Ectodermal cell (in vitro differentiated cells): ENCODE results near the gene DMAC1.

Source experiments
- H3K27ac ChIP-seq: 2 replicates; pipeline ENCODE4 v1.7.0; 2013; ENCODE audit warnings: mild to moderate bottlenecking, low read depth, low read length; ENCODE audit not compliant: insufficient read depth, poor library complexity, severe bottlenecking
- H3K27me3 ChIP-seq: 2 replicates; pipeline ENCODE4 v1.7.0; 2013; ENCODE audit warnings: mild to moderate bottlenecking, low read length; ENCODE audit not compliant: insufficient read depth, control insufficient read depth, poor library complexity, severe bottlenecking
- H3K36me3 ChIP-seq: one replicate; pipeline ENCODE4 v1.7.0; 2013; ENCODE audit warnings: low read length; ENCODE audit not compliant: control insufficient read depth, insufficient read depth
- H3K4me1 ChIP-seq: one replicate; pipeline ENCODE4 v1.7.0; 2013; ENCODE audit warnings: low read length; ENCODE audit not compliant: control insufficient read depth, insufficient read depth
- H3K4me3 ChIP-seq: 2 replicates; pipeline ENCODE4 v1.7.0; 2013; ENCODE audit warnings: low read depth, low read length, control low read depth; ENCODE audit not compliant: insufficient read depth
- H3K9me3 ChIP-seq: 2 replicates; pipeline ENCODE4 v1.7.0; 2013; ENCODE audit warnings: mild to moderate bottlenecking, low read length, moderate library complexity; ENCODE audit not compliant: control insufficient read depth
- WGBS, 2 experiments: methylation state at CpG; one replicate each; pipeline ENCODE4 v1.1.7; 2013; ENCODE audit warnings: missing lambda C conversion rate in 2 of 2; 5-methylcytosine and 5-hydroxymethylcytosine counted together

Gene DMAC1

GRCh38 chr9:7756088-7756487 lies 43.5 kb downstream of the DMAC1 start:
- Histone ChIP-seq H3K27ac (no peak overlapping the region), H3K4me1 (no peaks in the 10 kb centered on the region), H3K36me3 (no peaks in the 10 kb centered on the region), H3K4me3 (no peak overlapping the region), H3K9me3 (no peaks in the 10 kb centered on the region), H3K27me3 (no peaks in the 10 kb centered on the region)

- Histone ChIP-seq H3K9me3 (no peaks in the 10 kb centered on the region), H3K4me3 (no peak overlapping the region), H3K27me3 (no peaks in the 10 kb centered on the region), H3K36me3 (no peaks in the 10 kb centered on the region), H3K27ac (no peak overlapping the region), H3K4me1 (no peaks in the 10 kb centered on the region)
- WGBS, 2 experiments, result 87 to 100% methylated on average over 2 of the region's 2 CpGs
Observed at GRCh38 chr9:7752481-7752880, 47.1 kb downstream of the DMAC1 start.
